IMR-90 (cell line): ENCODE data around the gene TRA2A. TPM values are rescaled to one million over a fixed set of nuclear protein-coding genes. Genes with fewer than 3 reads are reported as not detected.

ENCODE experiments used
- ATAC-seq: fragments of 200-7000 bp; cut with Tn5 transposase; 2 replicates; pipeline ENCODE4 v1.9.1; 2020; ENCODE audit warnings: low read depth, mild to moderate bottlenecking, moderate library complexity
- BruUV-seq: library from RNA; stranded (reverse); fragments of 400-500 nt; replicated peaks from 2 replicates; lab custom pipeline; 2021; lab: Mats Ljungman, UMichigan
- CTCF ChIA-PET: fragments of 300-600 bp; formaldehyde crosslinking; extraction: SDS; loops from one replicate; lab custom pipeline; 2021; ENCODE audit warnings: antibody characterized with exemption; lab: Yijun Ruan, JAX
- POLR2A ChIA-PET: fragments of 300-600 bp; sonication (Branson Sonifier 250); formaldehyde crosslinking; loops from one replicate; lab custom pipeline; 2022; ENCODE audit warnings: antibody characterized with exemption; ENCODE audit not compliant: unreplicated experiment; lab: Charles Lee
- DNase-seq: peaks from one replicate; pipeline ENCODE4 v3.0.0; 2013
- H2AFZ ChIP-seq: replicated peaks from 2 replicates; pipeline ENCODE3; 2013; ENCODE audit warnings: low read length, mild to moderate bottlenecking; ENCODE audit not compliant: poor library complexity
- H2AK5ac ChIP-seq: 2 replicates; pipeline ENCODE4 v1.6.1; 2013; ENCODE audit warnings: low read depth, low read length, inconsistent platforms
- H2AK9ac ChIP-seq: replicated peaks from 2 replicates; pipeline ENCODE3; 2013; ENCODE audit warnings: mild to moderate bottlenecking, low read depth, low read length, moderate library complexity; ENCODE audit not compliant: poor library complexity
- H2BK120ac ChIP-seq: 2 replicates; pipeline ENCODE4 v1.6.1; 2013; ENCODE audit warnings: low read depth, low read length, inconsistent platforms
- H2BK15ac ChIP-seq: 3 replicates; pipeline ENCODE4 v1.6.1; 2013; ENCODE audit warnings: low read depth, low read length, inconsistent platforms
- H2BK20ac ChIP-seq: 2 replicates; pipeline ENCODE4 v1.6.1; 2013; ENCODE audit warnings: low read depth, mild to moderate bottlenecking, inconsistent platforms, low read length, moderate library complexity
- H2BK5ac ChIP-seq: 2 replicates; pipeline ENCODE4 v1.6.1; 2013; ENCODE audit warnings: mild to moderate bottlenecking, low read depth, low read length, inconsistent platforms; ENCODE audit not compliant: poor library complexity, severe bottlenecking
- H3K14ac ChIP-seq: replicated peaks from 2 replicates; pipeline ENCODE4 v1.6.1; 2013; ENCODE audit warnings: low read depth, low read length, inconsistent platforms
- H3K18ac ChIP-seq: 2 replicates; pipeline ENCODE4 v1.6.1; 2013; ENCODE audit warnings: low read depth, low read length, control low read depth
- H3K23ac ChIP-seq: 2 replicates; pipeline ENCODE4 v1.6.1; 2013; ENCODE audit warnings: low read depth, low read length, inconsistent platforms
- H3K27ac ChIP-seq: 2 replicates; pipeline ENCODE4 v1.5.1; 2013; ENCODE audit warnings: mild to moderate bottlenecking, control low read depth, low read length; ENCODE audit not compliant: insufficient read depth
- H3K27me3 ChIP-seq: 2 replicates; pipeline ENCODE4 v1.6.1; 2013; ENCODE audit warnings: low read length; ENCODE audit not compliant: control insufficient read depth, insufficient read depth
- H3K36me3 ChIP-seq: 2 replicates; pipeline ENCODE4 v1.6.1; 2013; ENCODE audit warnings: low read length, mixed read lengths; ENCODE audit not compliant: control insufficient read depth, insufficient read depth
- H3K4ac ChIP-seq: 2 replicates; pipeline ENCODE4 v1.6.1; 2013; ENCODE audit warnings: low read depth, low read length, inconsistent platforms
- H3K4me1 ChIP-seq: 2 replicates; pipeline ENCODE4 v1.6.1; 2013; ENCODE audit warnings: low read length, mixed read lengths; ENCODE audit not compliant: control insufficient read depth, insufficient read depth
- H3K4me2 ChIP-seq: 2 replicates; pipeline ENCODE4 v1.6.1; 2013; ENCODE audit warnings: low read depth, mild to moderate bottlenecking, control low read depth, low read length, moderate library complexity
- H3K4me3 ChIP-seq: 2 replicates; pipeline ENCODE4 v1.5.1; 2013; ENCODE audit warnings: low read depth, mild to moderate bottlenecking, control low read depth, low read length, moderate library complexity; ENCODE audit not compliant: insufficient read depth
- H3K56ac ChIP-seq: 2 replicates; pipeline ENCODE4 v1.6.1; 2013; ENCODE audit warnings: low read length, inconsistent platforms; ENCODE audit not compliant: insufficient read depth; ENCODE audit errors: extremely low read depth
- H3K79me1 ChIP-seq, 2 experiments: 2 replicates each; pipeline ENCODE4 v1.6.1; 2013; ENCODE audit warnings: low read length in 2 of 2, inconsistent platforms in 1 of 2, low read depth in 1 of 2
- H3K9ac ChIP-seq: 2 replicates; pipeline ENCODE4 v1.6.1; 2013; ENCODE audit warnings: low read depth, low read length, control low read depth
- H3K9me1 ChIP-seq: 2 replicates; pipeline ENCODE4 v1.6.1; 2013; ENCODE audit warnings: low read length, inconsistent platforms; ENCODE audit not compliant: insufficient read depth
- H3K9me3 ChIP-seq: 2 replicates; pipeline ENCODE4 v1.6.1; 2013; ENCODE audit warnings: low read length; ENCODE audit not compliant: control insufficient read depth, insufficient read depth
- H4K20me1 ChIP-seq: 2 replicates; pipeline ENCODE4 v1.6.1; 2013; ENCODE audit warnings: low read length, inconsistent platforms; ENCODE audit not compliant: insufficient read depth
- H4K5ac ChIP-seq: 2 replicates; pipeline ENCODE4 v1.6.1; 2013; ENCODE audit warnings: mild to moderate bottlenecking, low read depth, low read length, control low read depth
- H4K8ac ChIP-seq, 2 experiments: 2 replicates each; pipeline ENCODE4 v1.6.1; 2013; ENCODE audit warnings: low read depth in 2 of 2, low read length in 2 of 2, control low read depth in 1 of 2, inconsistent platforms in 1 of 2
- H4K91ac ChIP-seq: 2 replicates; pipeline ENCODE4 v1.6.1; 2013; ENCODE audit warnings: low read depth, low read length, inconsistent platforms; ENCODE audit not compliant: insufficient read depth
- BHLHE40 ChIP-seq: fragments of 150-350 bp; IDR thresholded peaks from 2 replicates; pipeline ENCODE4 v1.6.1; 2016; ENCODE audit warnings: mild to moderate bottlenecking, low read depth, low read length
- CEBPB ChIP-seq: IDR thresholded peaks from 2 replicates; pipeline ENCODE4 v1.6.1; 2012; ENCODE audit warnings: low read depth, low read length, improper control_type of control experiment
- CHD1 ChIP-seq: IDR thresholded peaks from 2 replicates; pipeline ENCODE4 v1.6.1; 2012; ENCODE audit warnings: low read depth, low read length, improper control_type of control experiment
- CTCF ChIP-seq: conservative IDR thresholded peaks from 2 replicates; pipeline ENCODE4 v1.5.1; 2012; ENCODE audit warnings: mild to moderate bottlenecking, low read depth, low read length, improper control_type of control experiment
- FOS ChIP-seq: fragments of 150-350 bp; IDR thresholded peaks from 2 replicates; pipeline ENCODE4 v1.6.1; 2016; ENCODE audit warnings: low read depth, low read length
- MXI1 ChIP-seq: IDR thresholded peaks from 2 replicates; pipeline ENCODE4 v1.6.1; 2012; ENCODE audit warnings: low read depth, mild to moderate bottlenecking, low read length, moderate library complexity, borderline replicate concordance
- POLR2A ChIP-seq: IDR thresholded peaks from 2 replicates; pipeline ENCODE4 v1.6.1; 2012; ENCODE audit warnings: mild to moderate bottlenecking, low read depth, low read length
- RFX5 ChIP-seq: IDR thresholded peaks from 2 replicates; pipeline ENCODE4 v1.8.0; 2012; ENCODE audit warnings: low read depth, mild to moderate bottlenecking, low read length, moderate library complexity
- SMC3 ChIP-seq: fragments of 150-350 bp; IDR thresholded peaks from 2 replicates; pipeline ENCODE4 v1.6.1; 2016; ENCODE audit warnings: low read depth, mild to moderate bottlenecking, antibody characterized with exemption, low read length, moderate library complexity
- WGBS, 2 experiments: methylation state at CpG; one replicate each; pipeline versions ENCODE4 v1.1.5 to v1.1.7; 2013; ENCODE audit warnings: missing lambda C conversion rate in 2 of 2; ENCODE audit not compliant: insufficient read length in 1 of 2; ENCODE audit errors: extremely low coverage in 2 of 2; 5-methylcytosine and 5-hydroxymethylcytosine counted together
- dilution Hi-C: fragments of 300-500 bp; cut with HindIII; formaldehyde crosslinking; loops from one replicate; pipeline ENCODE4 v1.14.3; 2018; ENCODE audit warnings: low sequenced_read_pairs; ENCODE audit not compliant: unreplicated experiment
- in situ Hi-C: fragments of 300-500 bp; cut with MboI; formaldehyde crosslinking; loops from 3 replicates; pipeline ENCODE4 v1.14.3; 2019; ENCODE audit warnings: low sequenced_read_pairs, inconsistent platforms, mixed read lengths
- intact Hi-C: fragments of 100-400 bp; cut with micrococcal nuclease; formaldehyde crosslinking; loops from 2 replicates; pipeline ENCODE4 v1.10.0; 2022
- polyA plus RNA-seq, 3 experiments: library from polyadenylated mRNA; depleted of rRNA; stranded (reverse); fragments of >200 nt; gene quantifications; 2 replicates each; pipeline ENCODE4 v1.2.3, GENCODE V29; 2012; ENCODE audit warnings: low replicate concordance in 1 of 3
- total RNA-seq: library from RNA; depleted of rRNA; stranded (reverse); fragments of >200 nt; gene quantifications from 2 replicates; pipeline ENCODE4 v1.2.3, GENCODE V29; 2012
- TF ChIP-seq, protein P1 (sequence below): fragments of 150-350 bp; IDR thresholded peaks from 2 replicates; pipeline ENCODE4 v1.6.1; 2017; ENCODE audit warnings: mild to moderate bottlenecking, antibody characterized with exemption, low read length, low read depth
- TF ChIP-seq, protein P2 (sequence below): fragments of 150-350 bp; IDR thresholded peaks from 2 replicates; pipeline ENCODE4 v1.6.1; 2016; ENCODE audit warnings: low read depth, mild to moderate bottlenecking, low read length, moderate library complexity, borderline replicate concordance

Gene TRA2A
- total and polyA plus RNA-seq, 2 of the 4 experiments (the other 2 are of a cell fraction): 44.3 to 77.3 TPM

DNA sequence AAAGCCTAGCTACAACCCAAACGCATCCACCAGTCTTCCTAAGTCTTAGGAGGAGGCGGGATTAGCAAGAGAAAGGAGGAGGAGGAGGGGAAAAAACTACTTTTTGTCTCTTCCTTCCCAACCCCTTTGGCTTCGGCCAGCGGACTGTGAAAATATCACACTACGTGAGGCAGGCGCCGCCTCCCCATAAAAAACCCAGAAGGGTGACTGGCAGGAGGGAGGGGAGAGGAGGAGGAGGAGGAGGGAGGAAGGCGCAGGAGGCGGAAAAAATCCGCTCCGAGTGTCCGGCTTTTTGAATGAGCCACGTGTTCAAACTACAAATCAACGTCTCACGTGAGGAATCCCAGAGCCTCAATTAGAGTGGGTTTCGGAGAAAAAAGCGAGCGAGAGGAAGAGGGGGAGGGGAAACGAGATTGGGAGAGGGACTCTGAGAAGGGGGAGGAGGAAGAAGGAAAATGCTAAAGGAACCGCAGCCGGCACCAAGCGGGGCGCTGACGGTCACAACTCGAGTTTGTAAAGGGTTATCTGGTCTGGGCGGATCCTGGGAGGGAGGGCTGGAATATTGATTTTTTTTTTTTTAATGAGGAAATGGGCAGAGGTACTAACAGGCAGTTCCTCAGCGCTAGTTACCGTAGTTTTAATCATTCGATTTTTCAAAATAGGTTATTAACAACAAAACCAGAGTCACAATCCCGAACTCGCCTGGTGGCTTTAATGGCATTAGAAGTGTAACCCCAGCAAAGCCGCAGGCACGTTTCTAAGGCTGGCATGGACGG lies 61.3 kb downstream of the TRA2A start, which contains the start of gene IGF2BP3 (continued):
- TF ChIP-seq RFX5 (no peak), MXI1 (peak; percentile 86)

DNA sequence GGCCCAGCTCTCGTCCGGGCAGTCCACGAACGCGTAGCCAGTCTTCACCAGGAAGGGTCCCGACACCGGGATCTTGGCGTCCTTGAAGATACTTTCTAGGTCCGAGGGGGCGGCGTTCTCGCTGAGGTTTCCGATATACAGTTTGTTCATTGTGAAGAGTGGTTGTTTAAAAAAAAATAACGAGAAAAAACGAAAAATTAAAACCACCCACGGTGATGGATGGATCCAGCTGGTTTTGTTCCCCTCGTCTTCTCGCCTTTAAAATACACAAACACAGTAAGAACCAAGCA lies 61.9 kb downstream of the TRA2A start:
- H3K9me3 ChIP-seq: no peaks in the 10 kb centered on the region
- H3K27me3 ChIP-seq: no peaks in the 10 kb centered on the region
- H3K9ac ChIP-seq: peak overlapping the region; percentile 96
- peak overlapping the region; percentile 80 for H4K91ac ChIP-seq
- 0% methylated on average over 5 of the region's 18 CpGs; no CpG with 5 or more reads in 1 of the 2 experiments for WGBS, 2 experiments
- H4K20me1 ChIP-seq: peaks cover 22% of the 10 kb centered on the region
- H2BK20ac ChIP-seq: no peak overlapping the region
- peak overlapping the region; percentile 83 for H3K23ac ChIP-seq
- 0 out of 2 replicates have a peak overlapping the region, but pooled peaks have one; percentile 30 for H2AK5ac ChIP-seq
- H3K79me1 ChIP-seq: peaks cover 0 to 28% of the 10 kb centered on the region in 2 experiments; a peak in 2 of 4 replicates
- CTCF ChIA-PET: interaction anchor here (0.6 to 0.9 kb wide), 3 partner anchors 9 to 212 kb away, joined by 3 read pairs; no protein-coding TSS in a partner anchor
- ATAC-seq (no peak), DNase-seq (no peak)
- H3K4me3 ChIP-seq: peak overlapping the region; percentile 57
- TSS peak; percentile 77 for BruUV-seq
- peak overlapping the region; percentile 59 for H2AFZ ChIP-seq
- H2BK5ac ChIP-seq: peak overlapping the region; percentile 97
- H4K5ac ChIP-seq: peak overlapping the region; percentile 52; the same call in 1 of the 2 replicates
- peak overlapping the region; percentile 97 for H2AK9ac ChIP-seq
- peaks cover 5% of the 10 kb centered on the region for H3K9me1 ChIP-seq
- H3K4me1 ChIP-seq: peaks cover 9% of the 10 kb centered on the region
- H3K56ac ChIP-seq: peak overlapping the region; percentile 99
- H2BK15ac ChIP-seq: peak overlapping the region; percentile 47; the same call in 1 of the 3 replicates
- intact Hi-C loops (loop anchor here (5.0 to 10.0 kb wide), 2 partner anchors 193 to 285 kb away; partner anchors contain the start of gene NUP42), dilution Hi-C loops (no loop called here), in situ Hi-C loops (no loop called here)
- peak overlapping the region; percentile 69 to 83; a peak in 3 of 4 replicates for H4K8ac ChIP-seq
- H2BK120ac ChIP-seq: peak overlapping the region; percentile 35; the same call in 1 of the 2 replicates
- peak overlapping the region; percentile 88 for H3K4ac ChIP-seq
- peak overlapping the region; percentile 79 for H3K18ac ChIP-seq
- peak overlapping the region; percentile 73 for H3K14ac ChIP-seq
- H3K4me2 ChIP-seq: peak overlapping the region; percentile 72
- POLR2A ChIA-PET: no interaction called here
- peak overlapping the region; percentile 86 for H3K27ac ChIP-seq
- no peaks in the 10 kb centered on the region for H3K36me3 ChIP-seq
- TF ChIP-seq RFX5: no peak
- TF ChIP-seq SMC3: no peak
- no peak for TF ChIP-seq CHD1
- TF ChIP-seq, protein P1, sequence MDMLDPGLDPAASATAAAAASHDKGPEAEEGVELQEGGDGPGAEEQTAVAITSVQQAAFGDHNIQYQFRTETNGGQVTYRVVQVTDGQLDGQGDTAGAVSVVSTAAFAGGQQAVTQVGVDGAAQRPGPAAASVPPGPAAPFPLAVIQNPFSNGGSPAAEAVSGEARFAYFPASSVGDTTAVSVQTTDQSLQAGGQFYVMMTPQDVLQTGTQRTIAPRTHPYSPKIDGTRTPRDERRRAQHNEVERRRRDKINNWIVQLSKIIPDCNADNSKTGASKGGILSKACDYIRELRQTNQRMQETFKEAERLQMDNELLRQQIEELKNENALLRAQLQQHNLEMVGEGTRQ: no peak
- TF ChIP-seq POLR2A: no peak
- no peak for TF ChIP-seq BHLHE40
- no peak for TF ChIP-seq FOS
- no peak for TF ChIP-seq CTCF
- TF ChIP-seq MXI1: no peak
- no peak for TF ChIP-seq CEBPB
- TF ChIP-seq, protein P2, sequence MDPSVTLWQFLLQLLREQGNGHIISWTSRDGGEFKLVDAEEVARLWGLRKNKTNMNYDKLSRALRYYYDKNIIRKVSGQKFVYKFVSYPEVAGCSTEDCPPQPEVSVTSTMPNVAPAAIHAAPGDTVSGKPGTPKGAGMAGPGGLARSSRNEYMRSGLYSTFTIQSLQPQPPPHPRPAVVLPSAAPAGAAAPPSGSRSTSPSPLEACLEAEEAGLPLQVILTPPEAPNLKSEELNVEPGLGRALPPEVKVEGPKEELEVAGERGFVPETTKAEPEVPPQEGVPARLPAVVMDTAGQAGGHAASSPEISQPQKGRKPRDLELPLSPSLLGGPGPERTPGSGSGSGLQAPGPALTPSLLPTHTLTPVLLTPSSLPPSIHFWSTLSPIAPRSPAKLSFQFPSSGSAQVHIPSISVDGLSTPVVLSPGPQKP: no peak
